Measurements from ENCODE around the gene SLC25A24. TPM values are rescaled to one million over a fixed set of nuclear protein-coding genes. Genes with fewer than 3 reads are reported as not detected.

Gene SLC25A24
- total RNA-seq, 2 experiments from 2014 or later, result 25.7 to 26.5 TPM

GRCh38 chr1:108121358-108122143 is 78.6 kb downstream of the SLC25A24 start:
- POLR2A ChIA-PET, result no interaction called here
- H3K27me3 Mint-ChIP-seq, result peaks cover 7% of the 10 kb centered on the region
- H3K4me1 Mint-ChIP-seq, result peaks cover 4% of the 10 kb centered on the region
- no peaks in the 10 kb centered on the region for H3K36me3 Mint-ChIP-seq
- H3K9me3 Mint-ChIP-seq, result no peaks in the 10 kb centered on the region
- DNase-seq, result no peak
- ATAC-seq (ENCODE audit: low read depth), result no peak
- H3K27ac Mint-ChIP-seq, result no peak overlapping the region
- H3K4me3 Mint-ChIP-seq, result no peak overlapping the region

GRCh38 chr1:108120163-108120562 is 80.0 kb downstream of the SLC25A24 start:
- Mint-ChIP-seq H3K4me1 (peaks cover 1% of the 10 kb centered on the region), H3K9me3 (no peaks in the 10 kb centered on the region), H3K27me3 (peaks cover 4% of the 10 kb centered on the region), H3K4me3 (no peak overlapping the region), H3K36me3 (no peaks in the 10 kb centered on the region), H3K27ac (no peak overlapping the region)
- DNase-seq (no peak), ATAC-seq (ENCODE audit: low read depth) (no peak)
- POLR2A ChIA-PET, result no interaction called here

GRCh38 chr1:108119500-108119899 is 80.6 kb downstream of the SLC25A24 start:
- POLR2A ChIA-PET, result no interaction called here
- H3K27ac Mint-ChIP-seq, result no peak overlapping the region
- no peak for DNase-seq

GRCh38 chr1:108117945-108118902 is 81.9 kb downstream of the SLC25A24 start:
- Mint-ChIP-seq H3K4me3 (no peak overlapping the region), H3K4me1 (peaks cover 1% of the 10 kb centered on the region), H3K27me3 (peaks cover 4% of the 10 kb centered on the region), H3K36me3 (no peaks in the 10 kb centered on the region), H3K9me3 (no peaks in the 10 kb centered on the region), H3K27ac (no peak overlapping the region)
- DNase-seq, result no peak
- POLR2A ChIA-PET, result no interaction called here
- no peak for ATAC-seq (ENCODE audit: low read depth)

More at GRCh38 chr1:108119500-108119899, 80.6 kb downstream of the SLC25A24 start:
- H3K9me3 Mint-ChIP-seq, result no peaks in the 10 kb centered on the region
- H3K4me1 Mint-ChIP-seq, result peaks cover 1% of the 10 kb centered on the region
- ATAC-seq (ENCODE audit: low read depth), result no peak
- no peaks in the 10 kb centered on the region for H3K36me3 Mint-ChIP-seq
- peaks cover 4% of the 10 kb centered on the region for H3K27me3 Mint-ChIP-seq
- H3K4me3 Mint-ChIP-seq, result no peak overlapping the region

GRCh38 chr1:108117237-108117636 is 82.9 kb downstream of the SLC25A24 start:
- DNase-seq (no peak), ATAC-seq (ENCODE audit: low read depth) (no peak)
- Mint-ChIP-seq H3K27me3 (peaks cover 4% of the 10 kb centered on the region), H3K4me3 (no peak overlapping the region), H3K36me3 (no peaks in the 10 kb centered on the region), H3K9me3 (no peaks in the 10 kb centered on the region), H3K27ac (no peak overlapping the region), H3K4me1 (peaks cover 5% of the 10 kb centered on the region)
- POLR2A ChIA-PET, result no interaction called here

GRCh38 chr1:108114033-108114599 is 86.0 kb downstream of the SLC25A24 start:
- POLR2A ChIA-PET, result no interaction called here
- ATAC-seq (ENCODE audit: low read depth) (no peak), DNase-seq (no peak)
- no peaks in the 10 kb centered on the region for H3K27me3 Mint-ChIP-seq
- H3K4me3 Mint-ChIP-seq, result no peak overlapping the region
- H3K4me1 Mint-ChIP-seq, result peaks cover 5% of the 10 kb centered on the region
- no peak overlapping the region for H3K27ac Mint-ChIP-seq
- H3K9me3 Mint-ChIP-seq, result no peaks in the 10 kb centered on the region
- no peaks in the 10 kb centered on the region for H3K36me3 Mint-ChIP-seq

- POLR2A ChIA-PET, result no interaction called here
Measured at GRCh38 chr1:108113496-108113895, 86.6 kb downstream of the SLC25A24 start.

GRCh38 chr1:108109295-108109973 is 90.7 kb downstream of the SLC25A24 start:
- POLR2A ChIA-PET, result no interaction called here
- peaks cover 7% of the 10 kb centered on the region for H3K4me1 Mint-ChIP-seq
- H3K27ac Mint-ChIP-seq, result no peak overlapping the region
- H3K4me3 Mint-ChIP-seq, result no peak overlapping the region
- DNase-seq, result no peak
- no peak for ATAC-seq (ENCODE audit: low read depth)
- no peaks in the 10 kb centered on the region for H3K36me3 Mint-ChIP-seq
- H3K27me3 Mint-ChIP-seq, result no peaks in the 10 kb centered on the region
- no peaks in the 10 kb centered on the region for H3K9me3 Mint-ChIP-seq

More at GRCh38 chr1:108113496-108113895, 86.6 kb downstream of the SLC25A24 start:
- no peak overlapping the region for H3K27ac Mint-ChIP-seq
- no peaks in the 10 kb centered on the region for H3K36me3 Mint-ChIP-seq
- DNase-seq (no peak), ATAC-seq (ENCODE audit: low read depth) (no peak)
- H3K4me1 Mint-ChIP-seq, result peaks cover 5% of the 10 kb centered on the region
- no peaks in the 10 kb centered on the region for H3K27me3 Mint-ChIP-seq
- no peaks in the 10 kb centered on the region for H3K9me3 Mint-ChIP-seq
- H3K4me3 Mint-ChIP-seq, result no peak overlapping the region

- no peak overlapping the region for H3K4me3 Mint-ChIP-seq
- POLR2A ChIA-PET, result no interaction called here
Measured at GRCh38 chr1:108108119-108108518, 92.0 kb downstream of the SLC25A24 start.

GRCh38 chr1:108107658-108108057 is 92.5 kb downstream of the SLC25A24 start:
- ATAC-seq (ENCODE audit: low read depth) (no peak), DNase-seq (no peak)
- POLR2A ChIA-PET, result no interaction called here
- Mint-ChIP-seq H3K4me1 (peaks cover 7% of the 10 kb centered on the region), H3K4me3 (no peak overlapping the region), H3K27ac (no peak overlapping the region), H3K36me3 (no peaks in the 10 kb centered on the region), H3K9me3 (no peaks in the 10 kb centered on the region), H3K27me3 (no peaks in the 10 kb centered on the region)

More at GRCh38 chr1:108108119-108108518, 92.0 kb downstream of the SLC25A24 start:
- ATAC-seq (ENCODE audit: low read depth) (no peak), DNase-seq (no peak)
- peaks cover 7% of the 10 kb centered on the region for H3K4me1 Mint-ChIP-seq
- H3K9me3 Mint-ChIP-seq, result no peaks in the 10 kb centered on the region
- H3K36me3 Mint-ChIP-seq, result no peaks in the 10 kb centered on the region
- H3K27ac Mint-ChIP-seq, result no peak overlapping the region
- no peaks in the 10 kb centered on the region for H3K27me3 Mint-ChIP-seq

GRCh38 chr1:108106775-108107174 is 93.4 kb downstream of the SLC25A24 start:
- DNase-seq, result no peak
- H3K9me3 Mint-ChIP-seq, result no peaks in the 10 kb centered on the region
- no peak for ATAC-seq (ENCODE audit: low read depth)
- no peaks in the 10 kb centered on the region for H3K36me3 Mint-ChIP-seq
- POLR2A ChIA-PET, result no interaction called here
- H3K4me1 Mint-ChIP-seq, result peaks cover 3% of the 10 kb centered on the region
- H3K27me3 Mint-ChIP-seq, result peaks cover 3% of the 10 kb centered on the region
- no peak overlapping the region for H3K27ac Mint-ChIP-seq
- H3K4me3 Mint-ChIP-seq, result no peak overlapping the region

GRCh38 chr1:108100148-108100547 is 100.0 kb downstream of the SLC25A24 start:
- no peak overlapping the region for H3K27ac Mint-ChIP-seq
- ATAC-seq (ENCODE audit: low read depth) (no peak), DNase-seq (no peak)
- H3K4me3 Mint-ChIP-seq, result no peak overlapping the region
- H3K4me1 Mint-ChIP-seq, result peaks cover 10% of the 10 kb centered on the region
- POLR2A ChIA-PET, result no interaction called here
- no peaks in the 10 kb centered on the region for H3K36me3 Mint-ChIP-seq
- H3K27me3 Mint-ChIP-seq, result peaks cover 3% of the 10 kb centered on the region
- H3K9me3 Mint-ChIP-seq, result no peaks in the 10 kb centered on the region

- H3K4me1 Mint-ChIP-seq, result peaks cover 10% of the 10 kb centered on the region
- POLR2A ChIA-PET, result no interaction called here
- H3K27me3 Mint-ChIP-seq, result no peaks in the 10 kb centered on the region
- H3K27ac Mint-ChIP-seq, result no peak overlapping the region
- no peak for ATAC-seq (ENCODE audit: low read depth)
- no peak for DNase-seq
- H3K36me3 Mint-ChIP-seq, result peaks cover 2% of the 10 kb centered on the region
- H3K4me3 Mint-ChIP-seq, result no peak overlapping the region
- H3K9me3 Mint-ChIP-seq, result no peaks in the 10 kb centered on the region
Measured at GRCh38 chr1:108097018-108097417, 103.1 kb downstream of the SLC25A24 start.
